ENCODE data around the gene ST6GALNAC4. TPM values are rescaled to one million over a fixed set of nuclear protein-coding genes. Genes with fewer than 3 reads are reported as not detected.

Gene ST6GALNAC4
- polyA plus RNA-seq, 1 of the 3 experiments (the other 2 are of a cell fraction) = 30.2 TPM

- H3K4me1 ChIP-seq (ENCODE audit: control insufficient read depth in 1 of 2, insufficient read depth in 2 of 2, low read depth in 1 of 2, low read length in 1 of 2) = peaks cover 35 to 40% of the 10 kb centered on the region in 2 experiments; a peak in 3 of 4 replicates
- ChIA-PET CTCF (interaction anchor here (0.6 to 7.0 kb wide), 8 partner anchors 23 to 199 kb away, joined by 3 to 41 read pairs (median 4); partner anchors contain the start of genes AK1 and TOR2A), POLR2A (no interaction called here)
Observed at GRCh38 chr9:127919253-127919815, 2.5 kb upstream of the ST6GALNAC4 start.

GRCh38 chr9:127918183-127919107 is 1.6 kb upstream of the ST6GALNAC4 start:
- no peaks in the 10 kb centered on the region for H4K20me1 ChIP-seq (ENCODE audit: insufficient read depth)
- no peaks in the 10 kb centered on the region for H3K36me3 ChIP-seq (replicated peaks in 1 of 2; ENCODE audit: control insufficient read depth in 1 of 2, insufficient read depth in 2 of 2, low read length in 1 of 2)
- peaks cover 28 to 40% of the 10 kb centered on the region in 2 experiments; a peak in 3 of 4 replicates for H3K4me1 ChIP-seq (ENCODE audit: control insufficient read depth in 1 of 2, insufficient read depth in 2 of 2, low read depth in 1 of 2, low read length in 1 of 2)
- peaks cover 36% of the 10 kb centered on the region for H3F3A ChIP-seq (replicated peaks; ENCODE audit: insufficient read depth)
- H2AFZ ChIP-seq (ENCODE audit: low read depth) = no peak overlapping the region
- H3K27me3 ChIP-seq (ENCODE audit: insufficient read depth) = no peaks in the 10 kb centered on the region
- H3K79me2 ChIP-seq (ENCODE audit: insufficient read depth) = peaks cover 14% of the 10 kb centered on the region
- no peaks in the 10 kb centered on the region for H3K9me2 ChIP-seq
- H3K4me2 ChIP-seq = peak overlapping the region; percentile 58
- peak overlapping the region; percentile 30 to 95; a peak in 3 of 4 replicates for H3K27ac ChIP-seq (ENCODE audit: low read depth in 2 of 2, low read length in 1 of 2)
- H3K9me3 ChIP-seq = no peaks in the 10 kb centered on the region
- H3K9ac ChIP-seq = no peak overlapping the region; the same call in 1 of the 2 replicates
- peak; percentile 55 for DNase-seq
- H3K4me3 ChIP-seq (ENCODE audit: low read depth in 2 of 2, low read length in 1 of 2) = no peak overlapping the region
- ChIA-PET POLR2A (interaction anchor here (0.6 kb wide), 1 partner anchor 48 kb away, joined by 5 read pairs; no protein-coding TSS in a partner anchor), CTCF (interaction anchor here (0.6 to 7.0 kb wide), 12 partner anchors 19 to 615 kb away, joined by 3 to 41 read pairs (median 4); partner anchors contain the start of genes AK1, ST6GALNAC6 and TOR2A)
- WGBS (ENCODE audit: low lambda C conversion rate) = 85% methylated on average over 7 of the region's 8 CpGs
- TF ChIP-seq FOXJ3 (CRISPR knock-in tag; IDR thresholded peaks at IDR 0.05) = no peak
- no peak for TF ChIP-seq IRF3 (IDR thresholded peaks at IDR 0.05; ENCODE audit: low read depth, low read length)
- no peak for TF ChIP-seq JUND (IDR thresholded peaks at IDR 0.05)
- TF ChIP-seq NRF1 (IDR thresholded peaks at IDR 0.05; ENCODE audit: low read depth, low read length) = no peak
- no peak for TF ChIP-seq EZH2phosphoT487 (IDR thresholded peaks at IDR 0.05; ENCODE audit: borderline replicate concordance, low read depth)
- TF ChIP-seq, protein P1, sequence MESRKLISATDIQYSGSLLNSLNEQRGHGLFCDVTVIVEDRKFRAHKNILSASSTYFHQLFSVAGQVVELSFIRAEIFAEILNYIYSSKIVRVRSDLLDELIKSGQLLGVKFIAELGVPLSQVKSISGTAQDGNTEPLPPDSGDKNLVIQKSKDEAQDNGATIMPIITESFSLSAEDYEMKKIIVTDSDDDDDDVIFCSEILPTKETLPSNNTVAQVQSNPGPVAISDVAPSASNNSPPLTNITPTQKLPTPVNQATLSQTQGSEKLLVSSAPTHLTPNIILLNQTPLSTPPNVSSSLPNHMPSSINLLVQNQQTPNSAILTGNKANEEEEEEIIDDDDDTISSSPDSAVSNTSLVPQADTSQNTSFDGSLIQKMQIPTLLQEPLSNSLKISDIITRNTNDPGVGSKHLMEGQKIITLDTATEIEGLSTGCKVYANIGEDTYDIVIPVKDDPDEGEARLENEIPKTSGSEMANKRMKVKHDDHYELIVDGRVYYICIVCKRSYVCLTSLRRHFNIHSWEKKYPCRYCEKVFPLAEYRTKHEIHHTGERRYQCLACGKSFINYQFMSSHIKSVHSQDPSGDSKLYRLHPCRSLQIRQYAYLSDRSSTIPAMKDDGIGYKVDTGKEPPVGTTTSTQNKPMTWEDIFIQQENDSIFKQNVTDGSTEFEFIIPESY (IDR thresholded peaks at IDR 0.05; ENCODE audit: borderline replicate concordance, low read depth) = no peak
- TF ChIP-seq, protein P2, sequence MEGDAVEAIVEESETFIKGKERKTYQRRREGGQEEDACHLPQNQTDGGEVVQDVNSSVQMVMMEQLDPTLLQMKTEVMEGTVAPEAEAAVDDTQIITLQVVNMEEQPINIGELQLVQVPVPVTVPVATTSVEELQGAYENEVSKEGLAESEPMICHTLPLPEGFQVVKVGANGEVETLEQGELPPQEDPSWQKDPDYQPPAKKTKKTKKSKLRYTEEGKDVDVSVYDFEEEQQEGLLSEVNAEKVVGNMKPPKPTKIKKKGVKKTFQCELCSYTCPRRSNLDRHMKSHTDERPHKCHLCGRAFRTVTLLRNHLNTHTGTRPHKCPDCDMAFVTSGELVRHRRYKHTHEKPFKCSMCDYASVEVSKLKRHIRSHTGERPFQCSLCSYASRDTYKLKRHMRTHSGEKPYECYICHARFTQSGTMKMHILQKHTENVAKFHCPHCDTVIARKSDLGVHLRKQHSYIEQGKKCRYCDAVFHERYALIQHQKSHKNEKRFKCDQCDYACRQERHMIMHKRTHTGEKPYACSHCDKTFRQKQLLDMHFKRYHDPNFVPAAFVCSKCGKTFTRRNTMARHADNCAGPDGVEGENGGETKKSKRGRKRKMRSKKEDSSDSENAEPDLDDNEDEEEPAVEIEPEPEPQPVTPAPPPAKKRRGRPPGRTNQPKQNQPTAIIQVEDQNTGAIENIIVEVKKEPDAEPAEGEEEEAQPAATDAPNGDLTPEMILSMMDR (IDR thresholded peaks at IDR 0.05) = peak; percentile 17
- TF ChIP-seq NFIC (IDR thresholded peaks at IDR 0.05; ENCODE audit: borderline replicate concordance) = peak; percentile 19; the same call in 1 of the 2 replicates

More at GRCh38 chr9:127919253-127919815, 2.5 kb upstream of the ST6GALNAC4 start:
- no peak overlapping the region for H3K4me3 ChIP-seq (ENCODE audit: low read depth in 2 of 2, low read length in 1 of 2)
- no peak overlapping the region; the same call in 1 of the 2 replicates for H3K9ac ChIP-seq
- peaks cover 14% of the 10 kb centered on the region for H3K79me2 ChIP-seq (ENCODE audit: insufficient read depth)
- H2AFZ ChIP-seq (ENCODE audit: low read depth) = no peak overlapping the region
- no peaks in the 10 kb centered on the region for H4K20me1 ChIP-seq (ENCODE audit: insufficient read depth)
- no peaks in the 10 kb centered on the region for H3K9me3 ChIP-seq
- H3K27ac ChIP-seq (ENCODE audit: low read depth in 2 of 2, low read length in 1 of 2) = peak overlapping the region in 1 of 2 experiments; percentile 95; a peak in 2 of 4 replicates
- DNase-seq = no peak
- WGBS (ENCODE audit: low lambda C conversion rate) = 4% methylated on average over 8 of the region's 8 CpGs
- H3K27me3 ChIP-seq (ENCODE audit: insufficient read depth) = no peaks in the 10 kb centered on the region
- H3F3A ChIP-seq (replicated peaks; ENCODE audit: insufficient read depth) = peaks cover 45% of the 10 kb centered on the region
- no peaks in the 10 kb centered on the region for H3K36me3 ChIP-seq (replicated peaks in 1 of 2; ENCODE audit: control insufficient read depth in 1 of 2, insufficient read depth in 2 of 2, low read length in 1 of 2)
- no peaks in the 10 kb centered on the region for H3K9me2 ChIP-seq
- no peak for TF ChIP-seq MXI1 (IDR thresholded peaks at IDR 0.05; ENCODE audit: low read depth, low read length)
- no peak for TF ChIP-seq YY1 (IDR thresholded peaks at IDR 0.05; ENCODE audit: low read depth)
- no peak for TF ChIP-seq GATA2 (CRISPR knock-in tag; IDR thresholded peaks at IDR 0.05)
- peak; percentile 95 for TF ChIP-seq JUND (IDR thresholded peaks at IDR 0.05)
- TF ChIP-seq, protein P3, sequence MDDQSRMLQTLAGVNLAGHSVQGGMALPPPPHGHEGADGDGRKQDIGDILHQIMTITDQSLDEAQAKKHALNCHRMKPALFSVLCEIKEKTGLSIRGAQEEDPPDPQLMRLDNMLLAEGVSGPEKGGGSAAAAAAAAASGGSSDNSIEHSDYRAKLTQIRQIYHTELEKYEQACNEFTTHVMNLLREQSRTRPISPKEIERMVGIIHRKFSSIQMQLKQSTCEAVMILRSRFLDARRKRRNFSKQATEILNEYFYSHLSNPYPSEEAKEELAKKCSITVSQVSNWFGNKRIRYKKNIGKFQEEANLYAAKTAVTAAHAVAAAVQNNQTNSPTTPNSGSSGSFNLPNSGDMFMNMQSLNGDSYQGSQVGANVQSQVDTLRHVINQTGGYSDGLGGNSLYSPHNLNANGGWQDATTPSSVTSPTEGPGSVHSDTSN (IDR thresholded peaks at IDR 0.05) = peak; percentile 90
- TF ChIP-seq TCF12 (IDR thresholded peaks at IDR 0.05) = peak; percentile 85
- TF ChIP-seq FOSL2 (IDR thresholded peaks at IDR 0.05; ENCODE audit: borderline replicate concordance, low read depth) = peak; percentile 99
- TF ChIP-seq RCOR1 (IDR thresholded peaks at IDR 0.05; ENCODE audit: low read length) = no peak
- TF ChIP-seq POLR2AphosphoS5 (IDR thresholded peaks at IDR 0.05; ENCODE audit: low read depth, low read length) = peak; percentile 41; the same call in 1 of the 2 replicates
- no peak for TF ChIP-seq RAD21 (IDR thresholded peaks at IDR 0.05; ENCODE audit: low read length)
- TF ChIP-seq, protein P4, sequence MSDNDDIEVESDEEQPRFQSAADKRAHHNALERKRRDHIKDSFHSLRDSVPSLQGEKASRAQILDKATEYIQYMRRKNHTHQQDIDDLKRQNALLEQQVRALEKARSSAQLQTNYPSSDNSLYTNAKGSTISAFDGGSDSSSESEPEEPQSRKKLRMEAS (IDR thresholded peaks at IDR 0.05; ENCODE audit: low read depth) = peak; percentile 77; the same call in 1 of the 2 replicates
- peak; percentile 72; the same call in 1 of the 2 replicates for TF ChIP-seq SIN3A (IDR thresholded peaks at IDR 0.05; ENCODE audit: borderline replicate concordance, low read depth, low read length)
- peak; percentile 79; the same call in 1 of the 2 replicates for TF ChIP-seq NFIC (IDR thresholded peaks at IDR 0.05; ENCODE audit: borderline replicate concordance)
- peak in 1 of 2 experiments; percentile 55; a peak in 1 of 4 replicates for TF ChIP-seq EP300 (IDR thresholded peaks at IDR 0.05; ENCODE audit: borderline replicate concordance in 1 of 2, low read depth in 1 of 2, low read length in 1 of 2)
- TF ChIP-seq NRF1 (IDR thresholded peaks at IDR 0.05; ENCODE audit: low read depth, low read length) = no peak
- H3K4me2 ChIP-seq = peak overlapping the region; percentile 58
